Spleen (tissue), 11 donors: ENCODE results near the gene ENKD1. TPM values are rescaled to one million over a fixed set of nuclear protein-coding genes. Genes with fewer than 3 reads are reported as not detected.

Experiments
- DNase-seq: peaks from one replicate; pipeline ENCODE4 v3.0.0-alpha.2; 2020
- H3K27ac ChIP-seq, 8 donors: fragments of 200-600 bp; sonication (generic) in 7 of 8; 1 replicate in 4 of 8; 2 replicates in 4 of 8; pipeline versions ENCODE4 v1.5.0 to v1.8.0; 2016 to 2021; ENCODE audit warnings: inconsistent platforms in 4 of 8, mild to moderate bottlenecking in 4 of 8, moderate library complexity in 1 of 8
- H3K27me3 ChIP-seq, 7 donors: fragments of 200-600 bp; sonication (generic) in 6 of 7; replicated peaks in 1 of 7; 1 replicate in 4 of 7; 2 replicates in 3 of 7; pipeline versions ENCODE4 v1.5.0 to v1.8.0; 2016 to 2021; ENCODE audit warnings: inconsistent platforms in 3 of 7, mild to moderate bottlenecking in 1 of 7
- H3K36me3 ChIP-seq, 6 donors: fragments of 200-600 bp; sonication (generic) in 5 of 6; 1 replicate in 4 of 6; 2 replicates in 2 of 6; pipeline versions ENCODE4 v1.5.0 to v1.8.0; 2016 to 2021; ENCODE audit warnings: inconsistent platforms in 2 of 6
- H3K4me1 ChIP-seq, 6 donors: fragments of 200-600 bp; sonication (generic) in 5 of 6; 1 replicate in 3 of 6; 2 replicates in 3 of 6; pipeline versions ENCODE4 v1.5.0 to v1.8.0; 2016 to 2021; ENCODE audit warnings: inconsistent platforms in 3 of 6
- H3K4me3 ChIP-seq, 8 donors: fragments of 200-600 bp; sonication (generic) in 7 of 8; 1 replicate in 4 of 8; 2 replicates in 4 of 8; pipeline versions ENCODE4 v1.5.0 to v1.8.0; 2016 to 2021; ENCODE audit warnings: inconsistent platforms in 4 of 8, mild to moderate bottlenecking in 4 of 8, moderate library complexity in 2 of 8
- H3K9me3 ChIP-seq, 8 donors: fragments of 200-600 bp; sonication (generic) in 7 of 8; 1 replicate in 4 of 8; 2 replicates in 4 of 8; pipeline versions ENCODE4 v1.5.0 to v1.8.0; 2016 to 2021; ENCODE audit warnings: inconsistent platforms in 4 of 8
- CTCF ChIP-seq, 11 experiments: fragments of 200-600 bp in 7 of 11; fragments of 450-650 bp in 4 of 11; sonication (generic) in 4 of 11; IDR thresholded peaks in 8 of 11; conservative IDR thresholded peaks in 3 of 11; 1 replicate in 7 of 11; 2 replicates in 4 of 11; pipeline versions ENCODE4 v1.4.0 to v1.8.0; 2016 to 2021; ENCODE audit warnings: antibody characterized with exemption in 11 of 11, inconsistent platforms in 4 of 11, mild to moderate bottlenecking in 1 of 11
- POLR2A ChIP-seq, 3 donors: fragments of 450-650 bp; IDR thresholded peaks; one replicate each; pipeline ENCODE4 v1.5.1; 2017; ENCODE audit warnings: antibody characterized with exemption in 3 of 3, mild to moderate bottlenecking in 1 of 3
- POLR2AphosphoS5 ChIP-seq, 3 donors: sonication (generic); formaldehyde crosslinking; IDR thresholded peaks; one replicate each; pipeline ENCODE4 v1.5.1; 2017; ENCODE audit warnings: antibody characterized with exemption in 3 of 3
- WGBS, 5 donors: extraction: QIAGEN DNeasy Blood & Tissue Kit in 3 of 5; methylation state at CpG; one replicate each; pipeline versions ENCODE4 v1.1.5 to v1.1.7; 2013 to 2018; 5-methylcytosine and 5-hydroxymethylcytosine counted together
- intact Hi-C: fragments of 100-400 bp; cut with DNase I; formaldehyde crosslinking; loops from one replicate; pipeline ENCODE4 v1.15.0; 2023; ENCODE audit warnings: low total_unique reads
- polyA plus RNA-seq, 3 donors: library from polyadenylated mRNA; stranded (reverse); fragments of 200-250 nt; gene quantifications; one replicate each; pipeline ENCODE4 v1.2.1, GENCODE V29; 2013
- total RNA-seq, 7 donors: library from RNA; depleted of rRNA in 3 of 7; stranded (reverse); fragments of >200 nt in 3 of 7; fragmentation: NEBNext Ultra II Directional in 4 of 7; extraction: Animal tissue kit (Norgen Biotek cat#: 25700) in 4 of 7; gene quantifications; one replicate each; pipeline versions ENCODE4 v1.1.0 to v1.2.1, GENCODE V29; 2016 to 2021
- donor health status: healthy with polysubstance abuse.
- donor health status: DM: no; HTN: no; CAD: no; lungs with moderate emphysema.
- donor health status: DM: no; HTN: no; CAD: no.
- donor health status: Bipolar disorder and iron deficiency.
- donor health status: healthy.
- donor health status: DM: no; HTN: no; CAD: no.
- donor health status: DM: yes; HTN: yes; CAD: no.

Gene ENKD1
- total and polyA plus RNA-seq, 10 donors: 9.2 to 21.6 (median 12.2) TPM

- Histone ChIP-seq H3K4me1 (peaks cover 15 to 50% (median 29%) of the 10 kb centered on the region in 6 donors), H3K36me3 (peaks cover 0 to 69% (median 31%) of the 10 kb centered on the region in 6 donors), H3K4me3 (no peak overlapping the region), H3K9me3 (no peaks in the 10 kb centered on the region), H3K27ac (no peak overlapping the region), H3K27me3 (peaks cover 0 to 31% (median 11%) of the 10 kb centered on the region in 7 donors)
- intact Hi-C loops: no loop called here
- no peak for DNase-seq
- no peak for TF ChIP-seq POLR2A (IDR thresholded peaks at IDR 0.05)
- no peak for TF ChIP-seq POLR2AphosphoS5 (IDR thresholded peaks at IDR 0.05)
- TF ChIP-seq CTCF (IDR thresholded peaks at IDR 0.05 in 8 of 11, conservative IDR thresholded peaks at IDR 0.05 in 3 of 11): no peak
- 88 to 94% (median 93%) methylated on average over 9 to 16 of the region's 16 CpGs for WGBS, 5 donors
Measured at GRCh38 chr16:67657017-67657608, 9.4 kb downstream of the ENKD1 start.

- Histone ChIP-seq H3K36me3 (peaks cover 0 to 72% (median 37%) of the 10 kb centered on the region in 6 donors), H3K9me3 (no peaks in the 10 kb centered on the region), H3K27ac (no peak overlapping the region), H3K4me3 (no peak overlapping the region), H3K4me1 (peaks cover 13 to 44% (median 25%) of the 10 kb centered on the region in 6 donors), H3K27me3 (peaks cover 0 to 37% (median 11%) of the 10 kb centered on the region in 7 donors)
- TF ChIP-seq POLR2AphosphoS5 (IDR thresholded peaks at IDR 0.05) (no peak), POLR2A (IDR thresholded peaks at IDR 0.05) (no peak), CTCF (IDR thresholded peaks at IDR 0.05 in 8 of 11, conservative IDR thresholded peaks at IDR 0.05 in 3 of 11) (no peak)
- WGBS, 5 donors: 87 to 94% (median 91%) methylated on average over 4 to 9 of the region's 9 CpGs
- no peak for DNase-seq
- intact Hi-C loops: no loop called here
Measured at GRCh38 chr16:67656344-67657016, 10.1 kb downstream of the ENKD1 start.

- no peak overlapping the region for H3K4me3 ChIP-seq
- no peak for DNase-seq
- peaks cover 9 to 37% (median 19%) of the 10 kb centered on the region in 6 donors for H3K4me1 ChIP-seq
- H3K36me3 ChIP-seq: peaks cover 0 to 83% (median 43%) of the 10 kb centered on the region in 6 donors
- H3K27ac ChIP-seq: no peak overlapping the region
- TF ChIP-seq POLR2A (IDR thresholded peaks at IDR 0.05) (no peak), CTCF (IDR thresholded peaks at IDR 0.05 in 8 of 11, conservative IDR thresholded peaks at IDR 0.05 in 3 of 11) (no peak), POLR2AphosphoS5 (IDR thresholded peaks at IDR 0.05) (no peak)
- 76 to 88% (median 80%) methylated on average over 4 of the region's 4 CpGs for WGBS, 5 donors
- peaks cover 0 to 47% (median 11%) of the 10 kb centered on the region in 7 donors for H3K27me3 ChIP-seq
- intact Hi-C loops: no loop called here
- H3K9me3 ChIP-seq: no peaks in the 10 kb centered on the region
Measured at GRCh38 chr16:67655363-67655762, 11.2 kb downstream of the ENKD1 start.

GRCh38 chr16:67654403-67654911 is 12.1 kb downstream of the ENKD1 start:
- intact Hi-C loops: no loop called here
- Histone ChIP-seq H3K27me3 (peaks cover 0 to 56% (median 11%) of the 10 kb centered on the region in 7 donors), H3K4me3 (no peak overlapping the region), H3K4me1 (peaks cover 8 to 39% (median 16%) of the 10 kb centered on the region in 6 donors), H3K36me3 (peaks cover 0 to 92% (median 52%) of the 10 kb centered on the region in 6 donors), H3K9me3 (no peaks in the 10 kb centered on the region), H3K27ac (no peak overlapping the region)
- TF ChIP-seq CTCF (IDR thresholded peaks at IDR 0.05 in 8 of 11, conservative IDR thresholded peaks at IDR 0.05 in 3 of 11) (no peak), POLR2AphosphoS5 (IDR thresholded peaks at IDR 0.05) (peak in 2 of 3 donors; percentile 26 to 61), POLR2A (IDR thresholded peaks at IDR 0.05) (no peak)
- no peak for DNase-seq
- 72 to 90% (median 79%) methylated on average over 25 to 30 of the region's 30 CpGs for WGBS, 5 donors
